HG03432 (cell line): ENCODE measurements around the gene TOLLIP.
A peak's percentile ranks its signal among the peaks of the same experiment; 100 is the strongest.
"Not testable (repeated sequence)": the region's sequence is repeated elsewhere in the genome, so short reads cannot be mapped to it uniquely, and the experiment has no call there.

Experiments
- ATAC-seq: cut with Tn5 transposase; IDR thresholded peaks from one replicate; pipeline ENCODE4 v1.9.1; 2021; ENCODE audit warnings: mild to moderate bottlenecking, moderate library complexity; ENCODE audit not compliant: unreplicated experiment

Gene TOLLIP

DNA sequence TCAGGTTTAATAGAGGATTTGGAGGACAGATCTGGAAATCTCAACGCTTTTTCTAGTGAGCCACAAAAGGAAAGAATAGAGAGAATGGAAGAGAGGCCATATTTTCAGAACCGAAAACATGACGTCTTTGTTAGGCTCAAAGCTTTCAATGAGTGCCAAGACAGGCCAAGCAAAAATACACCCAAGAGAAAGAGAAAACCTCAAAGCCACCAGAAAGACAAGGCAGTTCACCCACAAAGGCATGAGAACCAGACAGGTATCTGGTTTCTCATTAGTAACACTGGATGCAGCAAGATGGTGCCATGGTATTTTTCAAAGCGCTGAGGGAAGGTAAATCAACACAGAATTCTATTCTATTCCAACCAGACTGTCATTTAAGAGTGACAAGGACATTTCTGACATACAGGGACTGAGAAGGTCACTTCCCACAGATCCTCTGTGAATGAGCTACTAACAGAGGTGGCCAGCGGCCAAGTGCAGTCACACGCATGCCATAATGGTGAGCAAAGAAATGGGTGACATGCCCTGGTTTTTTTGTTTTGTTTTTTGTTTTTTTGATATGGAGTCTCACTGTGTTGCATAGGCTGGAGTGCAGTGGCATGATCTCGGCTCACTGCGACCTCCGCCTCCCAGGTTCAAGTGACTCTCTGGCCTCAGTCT is 41.9 kb downstream of the TOLLIP start:
- no peak for ATAC-seq

DNA sequence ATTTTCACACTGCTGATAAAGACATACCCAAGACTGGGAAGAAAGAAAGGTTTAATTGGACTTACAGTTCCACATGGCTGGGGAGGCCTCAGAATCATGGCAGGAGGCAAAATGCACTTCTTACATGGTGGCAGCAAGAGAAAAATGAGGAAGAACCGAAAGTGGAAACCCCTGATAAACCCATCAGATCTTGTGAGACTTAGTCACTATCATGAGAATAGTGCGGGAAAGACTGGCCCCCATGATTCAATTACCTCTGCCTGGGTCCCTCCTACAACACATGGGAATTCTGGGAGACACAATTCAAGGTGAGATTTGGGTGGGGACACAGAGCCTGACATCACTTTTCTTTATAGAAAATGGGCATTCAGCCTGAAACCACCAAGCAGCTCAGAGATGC is 42.5 kb downstream of the TOLLIP start:
- not testable (repeated sequence) for ATAC-seq

DNA sequence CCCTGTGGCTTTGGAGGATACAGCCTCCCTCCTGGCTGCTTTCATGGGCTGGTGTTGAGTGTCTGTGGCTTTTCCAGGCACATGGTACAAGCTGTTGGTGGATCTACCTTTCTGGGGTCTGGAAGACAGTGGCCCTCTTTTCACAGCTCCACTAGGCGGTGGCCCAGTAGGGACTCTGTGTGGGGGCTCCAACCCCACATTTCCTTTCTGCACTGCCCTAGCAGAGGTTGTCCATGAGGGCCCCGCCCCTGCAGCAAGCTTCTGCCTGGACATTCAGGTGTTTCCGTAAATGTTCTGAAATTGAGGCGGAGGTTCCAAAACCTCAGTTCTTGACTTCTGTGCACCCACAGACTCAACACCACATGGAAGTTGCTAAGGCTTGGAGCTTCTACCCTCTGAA is 44.0 kb downstream of the TOLLIP start:
- ATAC-seq, result not testable (repeated sequence)

DNA sequence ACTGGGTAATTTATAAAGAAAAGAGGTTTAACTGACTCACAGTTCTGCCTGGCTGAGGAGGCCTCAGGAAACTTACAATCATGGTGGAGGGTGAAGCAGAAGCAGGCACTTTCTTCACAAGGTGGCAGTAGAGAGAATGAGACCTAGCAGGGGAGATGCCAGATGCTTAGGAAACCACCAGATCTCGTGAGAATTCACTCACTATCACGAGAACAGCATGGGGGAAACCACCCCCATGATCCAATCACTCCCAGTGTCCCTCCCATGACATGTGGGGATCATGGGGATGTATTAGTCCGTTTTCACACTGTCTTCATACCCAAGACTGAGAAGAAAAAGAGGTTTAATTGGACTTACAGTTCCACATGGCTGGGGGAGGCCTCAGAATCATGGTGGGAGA is 45.0 kb downstream of the TOLLIP start:
- ATAC-seq, result not testable (repeated sequence)

DNA sequence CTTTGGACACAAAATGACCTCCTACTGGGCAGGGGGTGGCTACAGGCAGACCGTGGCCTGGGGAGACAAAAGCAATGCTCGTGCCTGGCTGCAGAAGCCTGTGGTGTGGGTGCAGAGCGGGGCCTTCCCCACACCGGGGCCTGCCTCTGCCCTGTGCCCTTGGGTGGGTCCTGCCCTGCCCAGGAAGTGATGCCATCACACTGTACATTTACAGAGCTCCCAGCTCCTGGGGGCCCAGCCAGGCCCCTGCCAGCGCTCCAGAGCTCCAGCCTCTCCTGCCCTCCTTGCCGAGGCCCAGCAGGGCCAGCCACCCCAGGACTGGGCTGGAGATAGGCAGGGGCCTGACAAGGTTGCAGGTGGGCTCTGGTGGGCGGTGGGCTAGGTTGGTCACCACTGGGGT is 46.4 kb downstream of the TOLLIP start:
- ATAC-seq, result peak; percentile 15

DNA sequence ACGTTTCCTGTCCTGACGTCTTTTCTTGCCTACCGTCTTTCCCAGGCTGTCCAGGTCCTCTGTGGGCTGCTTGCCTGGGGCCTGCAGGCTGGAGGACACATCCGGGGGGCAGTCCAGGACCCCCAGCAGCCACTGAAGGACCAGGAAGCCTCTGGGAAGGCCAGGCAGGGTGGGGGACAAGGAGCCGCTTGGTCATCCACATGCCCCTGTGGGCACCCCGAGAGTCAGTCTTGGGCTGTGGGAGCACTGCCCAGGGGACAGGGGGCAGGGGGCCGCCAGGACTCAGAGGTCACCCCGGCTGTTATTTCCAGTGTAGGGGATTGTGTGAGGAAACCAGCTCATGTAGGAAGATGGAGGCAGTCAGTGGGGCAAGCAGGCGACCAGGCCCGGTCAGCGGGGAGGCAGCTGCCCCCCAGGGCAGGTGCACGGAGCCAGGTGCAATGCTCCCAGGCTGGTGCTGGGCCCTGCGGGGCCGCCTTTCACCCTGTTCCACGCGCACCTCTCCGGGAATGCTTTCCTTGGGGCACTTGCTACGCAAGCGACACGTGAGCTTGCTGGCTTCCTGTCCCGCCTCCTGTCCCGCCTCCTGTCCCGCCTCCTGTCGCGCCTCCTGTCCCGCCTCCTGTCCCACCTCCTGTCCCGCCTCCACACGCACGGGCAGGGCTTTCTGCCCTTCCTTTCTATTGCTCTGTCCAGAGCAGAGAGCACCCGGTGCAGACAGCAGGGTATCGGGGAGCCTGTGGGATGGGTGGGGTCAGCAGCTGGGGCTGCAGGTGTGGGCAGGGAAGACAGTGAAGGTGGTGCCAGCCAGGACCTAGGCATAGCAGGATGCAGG is 47.0 kb downstream of the TOLLIP start:
- peak; percentile 81 for ATAC-seq

DNA sequence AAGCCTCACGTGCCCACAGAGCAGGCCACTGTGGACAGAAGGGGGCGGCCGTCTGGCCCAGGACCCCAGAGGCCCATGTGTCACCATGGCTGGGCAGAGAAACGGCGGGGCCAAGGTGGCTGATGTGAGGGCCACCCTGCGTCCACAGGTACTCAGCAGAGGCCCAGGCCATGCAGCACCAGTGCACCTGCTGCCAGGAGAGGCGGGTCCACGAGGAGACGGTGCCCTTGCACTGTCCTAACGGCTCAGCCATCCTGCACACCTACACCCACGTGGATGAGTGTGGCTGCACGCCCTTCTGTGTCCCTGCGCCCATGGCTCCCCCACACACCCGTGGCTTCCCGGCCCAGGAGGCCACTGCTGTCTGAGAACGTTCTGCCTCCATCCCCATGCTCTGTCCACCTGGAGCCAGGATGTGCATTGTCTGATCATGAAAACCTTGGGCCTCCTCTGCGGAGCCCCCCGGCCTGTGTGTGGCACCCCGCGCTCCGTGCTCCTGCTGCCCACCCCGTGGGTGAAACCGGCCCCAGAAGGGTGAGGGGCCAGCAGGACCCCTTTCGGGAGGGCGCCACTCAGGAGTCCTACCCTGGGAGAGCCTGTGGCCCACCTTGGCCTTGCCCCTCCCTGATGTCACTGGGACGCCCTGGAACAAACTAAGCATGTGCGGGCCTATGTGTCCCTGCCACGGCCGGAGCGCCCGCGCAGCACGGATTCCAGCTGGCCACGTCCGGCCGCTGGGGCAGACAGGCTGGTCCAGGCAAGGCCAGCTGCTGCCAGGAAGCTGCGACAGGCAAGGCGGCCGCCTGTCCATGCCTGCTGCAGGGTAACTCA is 48.0 kb downstream of the TOLLIP start:
- ATAC-seq, result no peak

DNA sequence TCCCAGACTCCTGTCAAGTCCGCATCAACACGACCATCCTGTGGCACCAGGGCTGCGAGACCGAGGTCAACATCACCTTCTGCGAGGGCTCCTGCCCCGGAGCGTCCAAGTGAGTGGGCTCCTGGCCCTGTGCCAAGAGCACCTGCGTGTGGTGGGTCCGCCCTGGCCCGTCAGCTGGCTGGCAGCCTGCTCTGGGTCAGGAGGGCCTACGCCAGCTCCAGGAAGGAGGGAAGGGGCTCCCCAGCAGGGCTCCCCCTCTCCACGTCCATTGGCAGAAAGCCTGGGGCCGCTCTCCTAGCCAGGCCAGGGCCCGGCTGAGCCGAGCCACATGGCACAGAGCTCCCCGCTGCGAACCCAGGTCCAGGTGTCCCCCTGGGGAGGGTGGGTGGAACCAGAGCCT is 48.8 kb downstream of the TOLLIP start:
- ATAC-seq, result no peak

DNA sequence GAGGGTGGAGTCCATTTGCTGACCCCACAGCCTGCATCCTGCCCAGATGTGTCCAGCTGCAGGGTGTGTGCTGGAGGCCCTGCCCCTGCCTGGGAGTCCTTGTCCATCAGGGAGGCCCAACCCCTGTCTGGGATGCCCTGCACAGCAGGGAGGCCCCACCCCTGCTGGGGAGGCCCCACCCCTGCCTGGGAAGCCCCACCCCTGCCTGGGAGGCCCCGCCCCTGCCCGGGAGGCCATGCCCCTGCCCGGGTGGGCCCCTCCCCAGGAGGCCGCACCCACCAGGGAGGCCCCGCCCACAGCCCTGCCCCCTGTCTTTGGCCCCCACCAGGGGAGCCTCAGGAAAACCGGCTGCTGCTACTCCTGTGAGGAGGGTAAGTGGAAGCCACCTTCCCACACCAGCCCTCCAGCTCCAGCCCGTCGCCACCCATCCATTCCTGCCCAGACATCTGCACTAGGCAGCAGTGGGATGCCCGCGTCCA is 49.4 kb downstream of the TOLLIP start:
- no peak for ATAC-seq

DNA sequence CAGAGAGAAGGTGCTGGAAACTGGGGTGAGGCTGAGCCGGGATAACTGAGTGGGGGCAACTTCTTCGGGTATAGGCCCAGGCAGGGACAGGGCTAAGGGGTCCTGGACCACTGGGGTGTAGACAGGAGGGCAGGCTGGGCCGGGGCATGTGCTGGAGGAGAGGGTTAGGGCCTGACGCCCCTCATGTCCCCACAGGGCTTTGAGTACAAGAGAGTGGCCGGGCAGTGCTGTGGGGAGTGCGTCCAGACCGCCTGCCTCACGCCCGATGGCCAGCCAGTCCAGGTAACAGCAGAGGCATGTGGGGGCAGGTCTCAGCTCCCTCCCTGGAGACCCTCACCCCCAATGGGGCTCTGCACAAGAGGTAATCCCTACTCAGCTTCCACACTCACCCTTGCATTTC is 49.9 kb downstream of the TOLLIP start:
- ATAC-seq, result no peak

DNA sequence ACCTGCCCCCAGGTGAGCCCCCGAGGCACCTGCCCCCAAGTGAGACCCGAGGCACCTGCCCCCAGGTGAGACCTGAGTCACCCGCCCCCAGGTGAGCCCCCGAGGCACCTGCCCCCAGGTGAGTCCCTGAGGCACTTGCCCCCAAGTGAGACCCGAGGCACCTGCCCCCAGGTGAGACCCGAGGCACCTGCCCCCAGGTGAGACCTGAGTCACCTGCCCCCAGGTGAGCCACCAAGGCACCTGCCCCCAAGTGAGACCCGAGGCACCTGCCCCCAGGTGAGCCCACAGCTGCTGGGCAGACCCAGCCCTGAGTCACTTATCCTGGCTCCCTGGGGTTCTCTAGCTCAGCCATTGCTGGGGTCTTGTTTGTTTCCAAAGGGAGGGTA is 50.4 kb downstream of the TOLLIP start:
- ATAC-seq, result no peak

DNA sequence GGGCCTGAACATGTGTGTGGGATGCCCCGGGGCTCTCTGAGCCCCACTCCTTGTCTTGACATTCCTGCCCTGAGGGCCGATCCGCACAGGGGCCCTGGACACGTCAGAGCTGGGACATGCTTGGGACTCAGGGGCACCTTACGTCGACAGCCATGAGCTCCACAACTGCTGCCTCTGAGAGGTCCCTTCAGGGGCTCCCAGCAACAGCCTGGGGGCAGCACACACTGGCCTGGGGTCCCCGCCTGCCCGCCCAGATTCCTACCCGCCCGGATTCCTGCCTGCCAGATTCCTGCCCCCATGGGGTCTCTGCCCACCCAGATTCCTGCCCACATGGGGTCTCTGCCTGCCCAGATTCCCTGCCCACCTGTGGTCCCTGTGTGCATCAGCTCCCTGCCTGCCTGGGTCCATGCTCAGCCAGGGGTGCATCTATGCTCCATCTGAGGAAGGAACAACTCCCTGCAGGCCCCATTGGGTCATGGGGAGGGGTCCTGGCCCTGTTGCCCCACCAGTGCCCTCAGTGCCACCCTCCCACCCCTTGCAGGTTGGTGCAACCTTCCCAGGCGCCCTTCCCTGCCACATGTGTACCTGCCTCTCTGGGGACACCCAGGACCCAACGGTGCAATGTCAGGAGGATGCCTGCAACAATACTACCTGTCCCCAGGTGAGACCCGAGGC is 50.9 kb downstream of the TOLLIP start:
- ATAC-seq, result no peak

DNA sequence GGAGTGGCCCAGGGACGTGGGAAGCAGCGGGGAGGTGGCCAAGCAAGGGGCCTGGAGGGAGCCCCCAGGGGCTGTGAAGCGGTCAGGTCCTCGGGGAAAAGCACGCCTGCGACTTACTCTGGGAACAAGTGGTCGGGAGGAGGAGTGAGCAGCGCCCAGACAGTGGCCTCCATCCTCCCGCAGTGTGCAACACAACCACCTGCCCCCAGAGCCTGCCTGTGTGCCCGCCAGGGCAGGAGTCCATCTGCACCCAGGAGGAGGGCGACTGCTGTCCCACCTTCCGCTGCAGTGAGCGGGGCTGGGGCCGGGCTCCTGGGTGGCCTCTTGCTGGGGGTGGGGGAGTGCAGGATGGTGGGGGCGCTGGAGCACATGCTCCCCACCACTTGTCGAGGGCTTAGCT is 51.5 kb downstream of the TOLLIP start:
- ATAC-seq, result no peak

DNA sequence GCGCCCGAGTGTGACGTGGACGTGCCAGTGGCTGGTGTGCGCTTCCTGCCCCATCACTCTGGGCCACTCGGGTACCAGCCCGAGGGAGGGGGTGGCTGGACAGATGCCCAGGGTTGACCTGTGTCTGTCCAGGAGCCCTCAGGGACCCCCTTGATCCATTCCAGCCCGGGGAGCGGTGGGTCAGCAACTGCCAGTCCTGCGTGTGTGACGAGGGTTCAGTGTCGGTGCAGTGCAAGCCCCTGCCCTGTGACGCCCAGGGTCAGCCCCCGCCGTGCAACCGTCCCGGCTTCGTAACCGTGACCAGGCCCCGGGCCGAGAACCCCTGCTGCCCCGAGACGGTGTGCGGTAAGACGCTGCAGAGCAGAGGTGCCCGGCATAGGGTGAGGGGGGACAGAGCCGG is 52.1 kb downstream of the TOLLIP start:
- no peak for ATAC-seq

DNA sequence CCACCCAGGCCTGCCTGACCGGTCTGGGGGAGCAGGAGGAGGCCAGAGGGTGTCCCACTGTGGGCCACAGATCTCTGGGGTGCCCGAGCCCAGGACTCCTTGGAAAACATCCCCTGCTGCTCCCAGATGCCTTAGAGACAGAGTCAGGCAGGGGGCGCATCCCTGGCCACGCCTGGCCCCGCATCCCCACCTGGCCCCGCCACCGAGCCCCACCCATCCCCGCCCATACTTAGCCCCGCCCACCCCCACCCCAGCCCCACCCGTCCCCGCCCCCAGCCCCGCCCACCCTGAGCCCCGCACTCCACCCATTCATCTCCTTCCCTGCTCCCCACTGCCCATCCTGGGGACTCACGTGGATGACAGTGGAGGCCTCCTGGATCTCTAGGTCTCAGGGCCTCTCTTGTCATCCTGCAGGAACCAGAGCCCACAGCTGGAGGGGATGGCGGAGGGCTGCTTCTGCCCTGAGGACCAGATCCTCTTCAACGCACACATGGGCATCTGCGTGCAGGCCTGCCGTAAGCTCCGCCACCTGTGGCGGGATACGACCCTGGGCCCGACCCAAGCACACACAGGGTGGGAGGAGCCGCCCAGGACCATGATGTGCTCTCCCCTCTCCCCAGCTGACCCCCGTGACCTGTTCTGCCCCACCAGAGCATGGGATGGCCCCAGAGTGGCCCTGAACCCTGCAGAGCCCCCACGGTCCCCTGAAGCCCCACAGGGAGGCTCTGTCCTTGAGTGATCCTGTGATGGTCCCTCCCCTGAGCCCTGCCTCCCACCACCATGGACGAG is 53.0 kb downstream of the TOLLIP start:
- no peak for ATAC-seq

DNA sequence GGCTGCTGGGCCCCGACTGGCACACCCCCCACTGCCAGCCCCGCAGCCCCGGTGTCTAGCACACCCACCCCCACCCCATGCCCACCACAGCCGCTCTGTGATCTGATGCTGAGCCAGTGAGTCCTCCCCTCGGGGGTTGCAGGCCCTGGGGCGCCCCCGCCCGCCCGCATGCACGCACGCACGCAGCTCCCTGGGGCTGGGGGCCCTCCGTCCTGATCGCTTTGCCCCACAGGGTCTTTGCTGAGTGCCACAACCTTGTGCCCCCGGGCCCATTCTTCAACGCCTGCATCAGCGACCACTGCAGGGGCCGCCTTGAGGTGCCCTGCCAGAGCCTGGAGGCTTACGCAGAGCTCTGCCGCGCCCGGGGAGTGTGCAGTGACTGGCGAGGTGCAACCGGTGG is 54.3 kb downstream of the TOLLIP start:
- no peak for ATAC-seq

DNA sequence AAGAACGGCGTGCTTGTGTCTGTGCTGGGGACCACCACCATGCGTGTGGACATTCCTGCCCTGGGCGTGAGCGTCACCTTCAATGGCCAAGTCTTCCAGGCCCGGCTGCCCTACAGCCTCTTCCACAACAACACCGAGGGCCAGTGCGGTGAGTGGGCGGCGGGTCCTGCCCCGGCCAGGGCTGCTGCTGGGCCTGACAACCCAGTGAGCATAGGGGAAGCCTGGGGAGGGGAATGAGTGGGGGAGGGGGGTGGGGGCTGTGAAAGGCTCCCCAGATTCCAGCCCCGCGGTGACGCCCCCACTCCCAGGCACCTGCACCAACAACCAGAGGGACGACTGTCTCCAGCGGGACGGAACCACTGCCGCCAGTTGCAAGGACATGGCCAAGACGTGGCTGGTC is 54.7 kb downstream of the TOLLIP start:
- no peak for ATAC-seq

DNA sequence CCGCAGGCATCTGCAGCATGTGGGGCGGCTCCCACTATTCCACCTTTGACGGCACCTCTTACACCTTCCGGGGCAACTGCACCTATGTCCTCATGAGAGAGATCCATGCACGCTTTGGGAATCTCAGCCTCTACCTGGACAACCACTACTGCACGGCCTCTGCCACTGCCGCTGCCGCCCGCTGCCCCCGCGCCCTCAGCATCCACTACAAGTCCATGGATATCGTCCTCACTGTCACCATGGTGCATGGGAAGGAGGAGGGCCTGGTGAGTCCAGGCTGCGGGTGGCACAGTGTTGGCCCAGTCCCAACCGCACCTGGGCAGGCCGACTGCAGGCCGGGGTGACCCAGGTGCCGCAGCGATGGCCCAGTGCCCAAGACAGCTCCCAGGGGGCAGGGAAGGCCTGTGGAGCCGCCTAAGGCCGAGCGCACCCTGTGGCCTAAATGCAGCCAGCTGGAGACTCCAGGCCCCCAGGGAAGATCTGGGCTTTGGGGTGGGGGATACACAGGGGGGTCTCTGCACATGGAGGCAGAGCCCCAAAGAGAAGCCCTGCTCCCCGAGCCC is 55.3 kb downstream of the TOLLIP start:
- no peak for ATAC-seq

DNA sequence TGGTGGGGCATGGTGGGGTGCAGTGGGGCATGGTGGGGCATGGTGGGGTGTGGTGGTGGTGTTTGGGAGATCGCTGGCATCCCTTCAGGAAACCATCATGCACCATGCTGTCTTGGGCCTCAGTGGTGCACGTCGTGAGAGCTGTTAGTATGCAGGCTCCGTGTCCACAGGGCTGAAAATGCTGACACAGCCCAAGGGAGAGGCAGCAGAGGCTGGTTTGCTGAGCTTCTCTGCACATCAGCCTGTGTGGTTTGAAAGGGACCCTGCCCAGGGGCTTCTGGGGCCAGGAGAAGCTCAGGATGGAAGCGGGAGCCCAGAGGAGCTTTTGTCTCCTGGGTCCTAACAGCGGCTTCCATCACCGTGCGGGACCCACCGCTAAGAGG is 56.3 kb downstream of the TOLLIP start:
- ATAC-seq, result no peak
